ENCODE measurements around the gene ATG14.
A peak's percentile ranks its signal among the peaks of the same experiment; 100 is the strongest.
"Not testable (repeated sequence)": the region's sequence is repeated elsewhere in the genome, so short reads cannot be mapped to it uniquely, and the experiment has no call there.

The ATG14 gene

GRCh38 chr14:55433880-55434804, 22.5 kb upstream of the ATG14 start:
- peak in 1 of 5 experiments; percentile 49 for DNase-seq

GRCh38 chr14:55432628-55433027, 21.0 kb upstream of the ATG14 start:
- no peak for DNase-seq

GRCh38 chr14:55430024-55430690, 18.5 kb upstream of the ATG14 start:
- DNase-seq, result peak in 3 of 5 experiments; percentile 16 to 86 (median 41)

GRCh38 chr14:55427439-55427838, 15.8 kb upstream of the ATG14 start:
- no peak for DNase-seq

GRCh38 chr14:55426891-55427290, 15.3 kb upstream of the ATG14 start:
- no peak for DNase-seq

- no peak for DNase-seq
Measured at GRCh38 chr14:55425091-55425490, 13.5 kb upstream of the ATG14 start.

- no peak for DNase-seq
Measured at GRCh38 chr14:55423969-55424368, 12.3 kb upstream of the ATG14 start.

- DNase-seq, result not testable (repeated sequence)
Measured at GRCh38 chr14:55422338-55422737, 10.7 kb upstream of the ATG14 start.

- DNase-seq, result no peak
Measured at GRCh38 chr14:55419663-55420062, 8.0 kb upstream of the ATG14 start.

GRCh38 chr14:55418411-55418810, 6.8 kb upstream of the ATG14 start:
- DNase-seq, result no peak

GRCh38 chr14:55417955-55418354, 6.3 kb upstream of the ATG14 start:
- no peak for DNase-seq

GRCh38 chr14:55416866-55417265, 5.2 kb upstream of the ATG14 start:
- DNase-seq, result peak in 1 of 5 experiments; percentile 42

GRCh38 chr14:55414551-55414950, 2.9 kb upstream of the ATG14 start:
- no peak for DNase-seq

GRCh38 chr14:55412676-55413075, 1.0 kb upstream of the ATG14 start:
- DNase-seq, result no peak

- DNase-seq, result no peak
Measured at GRCh38 chr14:55410876-55411275, 754 bp downstream of the ATG14 start.

GRCh38 chr14:55404173-55404854, 7.3 kb downstream of the ATG14 start:
- DNase-seq, result no peak

- DNase-seq, result no peak
Measured at GRCh38 chr14:55401751-55402150, 9.9 kb downstream of the ATG14 start.

- DNase-seq, result no peak
Measured at GRCh38 chr14:55399852-55400251, 11.8 kb downstream of the ATG14 start.

GRCh38 chr14:55399183-55399582, 12.4 kb downstream of the ATG14 start:
- DNase-seq, result no peak

GRCh38 chr14:55398679-55399078, 13.0 kb downstream of the ATG14 start:
- DNase-seq, result no peak

- no peak for DNase-seq
Measured at GRCh38 chr14:55389330-55389729, 22.3 kb downstream of the ATG14 start.

GRCh38 chr14:55388160-55388559, 23.5 kb downstream of the ATG14 start:
- peak in 1 of 5 experiments; percentile 41 for DNase-seq

GRCh38 chr14:55387121-55387520, 24.5 kb downstream of the ATG14 start:
- no peak for DNase-seq
